ENCODE results near the gene MICAL3. TPM values are rescaled to one million over a fixed set of nuclear protein-coding genes. Genes with fewer than 3 reads are reported as not detected.

Gene MICAL3
- total RNA-seq, 1 donor from 2014 or later, result 47.5 TPM

DNA sequence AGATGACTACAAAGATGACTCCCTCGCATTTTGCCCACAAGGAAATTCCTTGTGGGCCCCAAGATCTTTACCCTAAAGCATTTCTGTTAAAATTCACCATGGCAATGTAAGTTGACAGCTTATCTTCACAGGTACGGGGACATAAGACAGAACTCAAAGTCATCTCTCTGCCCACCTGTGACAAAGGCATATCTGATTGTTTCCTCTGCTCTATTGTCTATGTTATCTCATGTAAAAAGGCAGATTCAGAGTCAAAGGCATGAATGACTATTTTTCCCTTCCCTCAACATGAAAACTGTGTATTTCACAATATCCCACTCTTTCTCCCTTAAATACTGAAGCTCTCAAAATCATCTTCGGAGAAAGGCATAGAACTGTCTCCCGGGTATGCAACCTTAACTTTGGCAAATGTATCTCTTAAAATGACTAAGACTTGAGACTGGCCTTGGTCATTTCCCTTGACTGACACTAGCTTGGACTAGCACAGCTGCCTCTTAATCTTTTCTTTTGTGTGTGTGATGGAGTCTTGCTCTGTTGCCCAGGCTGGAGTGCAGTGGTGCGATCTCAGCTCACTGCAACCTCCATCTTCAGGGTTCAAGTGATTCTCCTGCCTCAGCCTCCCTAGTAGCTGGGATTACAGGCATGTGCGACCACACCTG lies 103.2 kb downstream of the MICAL3 start:
- TF ChIP-seq, protein P1, sequence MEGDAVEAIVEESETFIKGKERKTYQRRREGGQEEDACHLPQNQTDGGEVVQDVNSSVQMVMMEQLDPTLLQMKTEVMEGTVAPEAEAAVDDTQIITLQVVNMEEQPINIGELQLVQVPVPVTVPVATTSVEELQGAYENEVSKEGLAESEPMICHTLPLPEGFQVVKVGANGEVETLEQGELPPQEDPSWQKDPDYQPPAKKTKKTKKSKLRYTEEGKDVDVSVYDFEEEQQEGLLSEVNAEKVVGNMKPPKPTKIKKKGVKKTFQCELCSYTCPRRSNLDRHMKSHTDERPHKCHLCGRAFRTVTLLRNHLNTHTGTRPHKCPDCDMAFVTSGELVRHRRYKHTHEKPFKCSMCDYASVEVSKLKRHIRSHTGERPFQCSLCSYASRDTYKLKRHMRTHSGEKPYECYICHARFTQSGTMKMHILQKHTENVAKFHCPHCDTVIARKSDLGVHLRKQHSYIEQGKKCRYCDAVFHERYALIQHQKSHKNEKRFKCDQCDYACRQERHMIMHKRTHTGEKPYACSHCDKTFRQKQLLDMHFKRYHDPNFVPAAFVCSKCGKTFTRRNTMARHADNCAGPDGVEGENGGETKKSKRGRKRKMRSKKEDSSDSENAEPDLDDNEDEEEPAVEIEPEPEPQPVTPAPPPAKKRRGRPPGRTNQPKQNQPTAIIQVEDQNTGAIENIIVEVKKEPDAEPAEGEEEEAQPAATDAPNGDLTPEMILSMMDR (conservative IDR thresholded peaks at IDR 0.05; ENCODE audit: low read depth, low read length), result no peak
- DNase-seq (ENCODE audit: low read depth), result no peak
- no peak overlapping the region for H3K4me3 ChIP-seq (ENCODE audit: low read depth, low read length)

DNA sequence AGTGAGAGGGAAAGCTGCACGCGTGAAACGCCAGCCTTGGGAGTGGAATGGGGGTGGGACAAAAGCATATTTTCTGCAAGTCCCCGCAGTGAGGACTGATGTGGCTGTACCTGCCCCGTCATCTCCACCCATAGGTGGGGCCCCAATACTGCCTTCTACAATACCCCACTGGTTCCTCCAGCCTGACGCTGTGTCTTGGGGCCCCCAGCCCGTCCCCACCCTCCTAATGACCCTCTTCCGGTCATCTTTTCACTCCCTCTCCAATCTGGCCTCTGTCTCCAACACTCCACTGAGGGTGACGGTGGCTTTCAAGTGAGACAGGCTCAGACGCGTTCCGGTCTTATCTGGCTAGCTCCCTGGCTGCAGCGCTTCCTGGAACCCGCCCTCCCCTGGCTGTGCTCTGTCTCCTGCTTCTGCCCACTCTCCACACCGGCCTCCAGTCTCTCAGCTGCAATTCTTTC lies 104.2 kb downstream of the MICAL3 start:
- TF ChIP-seq, protein P1 (conservative IDR thresholded peaks at IDR 0.05; ENCODE audit: low read depth, low read length), result peak; percentile 8
- H3K4me3 ChIP-seq (ENCODE audit: low read depth, low read length), result no peak overlapping the region
- DNase-seq (ENCODE audit: low read depth), result no peak

DNA sequence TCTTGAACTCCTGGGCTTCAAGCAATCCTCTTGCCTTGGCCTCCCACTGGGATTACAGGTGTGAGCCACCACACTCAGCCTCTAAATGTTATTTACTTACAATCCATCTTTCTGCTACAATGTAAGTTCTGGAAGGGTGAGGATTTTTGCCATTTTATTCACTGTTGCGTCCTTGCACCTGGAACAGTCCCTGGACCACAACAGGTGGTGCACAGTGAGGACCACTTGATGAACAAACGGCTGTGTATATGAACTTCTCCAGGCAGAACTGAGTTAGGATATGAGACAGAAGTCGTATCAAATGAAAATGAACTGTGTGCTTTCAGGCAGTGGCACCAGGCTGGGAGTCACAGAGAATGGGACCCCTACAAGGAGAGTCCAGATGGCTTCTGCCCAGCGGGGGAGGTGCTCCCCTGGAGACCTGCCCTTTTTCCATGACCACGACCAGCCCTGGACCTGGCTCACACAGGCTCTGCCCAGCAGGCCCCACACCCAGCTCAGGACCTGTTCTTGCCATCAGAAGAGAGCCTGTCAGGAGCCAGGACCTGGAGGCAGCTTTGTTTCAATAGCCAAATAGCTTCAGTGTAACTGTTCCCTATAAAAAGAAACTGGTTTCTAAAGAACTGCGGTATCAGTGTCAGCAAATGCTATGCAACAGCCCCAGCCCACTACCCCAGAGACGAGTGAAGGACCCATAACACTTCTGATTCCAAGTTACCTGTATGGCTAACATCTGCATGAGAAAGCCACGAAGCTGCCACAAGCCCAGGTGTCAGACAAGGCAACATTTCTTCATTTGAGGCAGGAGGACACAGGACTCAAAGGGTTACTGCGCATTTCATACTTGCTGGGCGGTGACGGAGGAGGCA lies 104.9 kb downstream of the MICAL3 start:
- TF ChIP-seq, protein P1 (conservative IDR thresholded peaks at IDR 0.05; ENCODE audit: low read depth, low read length), result no peak
- DNase-seq (ENCODE audit: low read depth), result no peak
- H3K4me3 ChIP-seq (ENCODE audit: low read depth, low read length), result no peak overlapping the region

DNA sequence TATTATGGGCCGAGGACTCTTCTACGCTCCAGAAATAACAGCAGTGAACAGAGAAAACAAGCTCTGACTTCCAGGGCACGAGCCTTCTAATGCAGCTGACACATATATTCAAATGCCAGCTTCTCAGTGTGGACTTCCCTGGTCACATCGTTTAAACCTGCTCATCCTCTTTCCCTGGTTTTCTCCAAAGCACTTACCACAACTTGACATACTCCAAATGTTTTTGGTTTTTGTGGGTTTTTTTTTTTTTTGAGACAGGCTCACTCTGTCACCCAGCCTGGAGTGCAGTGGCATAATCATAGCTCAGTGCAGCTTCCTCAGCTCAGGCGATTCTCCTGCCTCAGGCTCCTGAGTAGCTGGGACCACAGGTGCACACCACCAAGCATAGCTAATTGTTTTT lies 105.5 kb downstream of the MICAL3 start:
- no peak overlapping the region for H3K4me3 ChIP-seq (ENCODE audit: low read depth, low read length)
- TF ChIP-seq, protein P1 (conservative IDR thresholded peaks at IDR 0.05; ENCODE audit: low read depth, low read length), result no peak
- DNase-seq (ENCODE audit: low read depth), result no peak

DNA sequence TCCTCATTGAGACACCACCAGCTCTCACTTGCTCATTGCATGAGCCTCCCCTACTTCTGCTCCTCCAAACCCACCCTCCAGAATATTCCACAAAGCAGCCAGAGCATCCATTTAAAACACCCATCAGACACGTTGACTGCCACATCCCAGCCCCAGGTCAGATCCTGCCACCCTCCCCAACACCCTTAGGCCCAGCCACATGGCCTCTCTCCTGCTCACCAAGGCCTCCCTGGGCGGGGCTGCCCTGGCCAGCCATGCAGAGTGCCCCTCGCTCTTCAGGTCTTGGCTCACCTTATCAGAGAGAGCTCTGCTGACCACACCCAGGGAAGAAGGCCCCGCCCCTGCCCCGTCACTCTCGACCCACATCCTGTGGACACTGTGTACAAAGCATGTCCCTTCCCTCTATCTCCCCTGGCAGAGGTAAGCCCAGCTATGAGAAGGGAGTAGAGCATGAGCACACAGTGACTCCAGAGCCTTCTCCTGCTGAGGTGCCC lies 106.8 kb downstream of the MICAL3 start:
- DNase-seq (ENCODE audit: low read depth), result no peak
- TF ChIP-seq, protein P1 (conservative IDR thresholded peaks at IDR 0.05; ENCODE audit: low read depth, low read length), result no peak
- H3K4me3 ChIP-seq (ENCODE audit: low read depth, low read length), result no peak overlapping the region

DNA sequence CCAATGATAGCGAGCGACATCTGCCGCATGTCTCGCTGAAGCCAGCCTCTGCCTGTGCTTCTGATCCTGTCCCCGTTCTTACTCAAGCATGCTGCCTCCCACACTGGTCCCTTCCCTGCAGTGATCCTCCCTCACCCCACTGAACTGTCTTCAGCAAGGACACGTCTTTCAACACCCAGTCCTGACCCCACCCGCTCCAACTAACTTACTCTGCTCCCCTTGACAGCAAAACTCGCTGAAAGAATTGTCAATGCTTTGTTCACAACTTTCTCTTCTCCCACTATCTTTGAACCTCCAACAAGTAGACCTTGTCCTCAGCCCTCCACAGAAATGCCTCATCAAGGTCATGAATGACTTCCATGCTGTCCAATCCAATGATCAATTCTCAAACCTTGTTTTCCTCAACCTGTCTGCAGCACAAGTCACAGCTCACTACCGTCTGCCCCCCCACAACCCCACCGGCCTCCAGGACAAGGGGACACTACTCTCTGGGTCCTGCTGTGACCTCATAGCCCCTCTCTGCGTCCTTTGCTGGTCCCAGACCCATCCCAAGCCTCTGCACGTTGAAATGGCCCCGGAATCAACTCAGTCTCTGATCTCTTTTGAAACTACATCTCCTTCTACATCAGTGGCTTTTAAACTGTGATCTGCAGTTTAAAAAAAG lies 108.0 kb downstream of the MICAL3 start:
- DNase-seq (ENCODE audit: low read depth), result no peak
- H3K4me3 ChIP-seq (ENCODE audit: low read depth, low read length), result no peak overlapping the region
- TF ChIP-seq, protein P1 (conservative IDR thresholded peaks at IDR 0.05; ENCODE audit: low read depth, low read length), result no peak
